Measurements from ENCODE around the gene FXN.
"Not testable (repeated sequence)": the region's sequence is repeated elsewhere in the genome, so short reads cannot be mapped to it uniquely, and the experiment has no call there.

FXN gene

GRCh38 chr9:69027355-69028097 is 8.0 kb upstream of the FXN start:
- peak; percentile 49 for DNase-seq

GRCh38 chr9:69028754-69029153 is 6.8 kb upstream of the FXN start:
- peak; percentile 58 for DNase-seq

- DNase-seq = no peak
These were observed 6.0 kb upstream of the FXN start for GRCh38 chr9:69029535-69029934.

- DNase-seq = no peak
These were observed 4.5 kb upstream of the FXN start for GRCh38 chr9:69030851-69031645.

GRCh38 chr9:69034071-69034470 is 1.5 kb upstream of the FXN start:
- DNase-seq = no peak

GRCh38 chr9:69036309-69036708 is 757 bp downstream of the FXN start:
- DNase-seq = no peak

- DNase-seq = peak; percentile 21
These were observed 1.2 kb downstream of the FXN start for GRCh38 chr9:69036799-69037198.

- DNase-seq = no peak
These were observed 5.1 kb downstream of the FXN start for GRCh38 chr9:69040646-69041045.

- DNase-seq = peak; percentile 29
These were observed 9.0 kb downstream of the FXN start for GRCh38 chr9:69044240-69045219.

- no peak for DNase-seq
These were observed 10.3 kb downstream of the FXN start for GRCh38 chr9:69045821-69046220.

- DNase-seq = no peak
These were observed 11.2 kb downstream of the FXN start for GRCh38 chr9:69046723-69047122.

- peak; percentile 71 for DNase-seq
These were observed 11.8 kb downstream of the FXN start for GRCh38 chr9:69047371-69047770.

- no peak for DNase-seq
These were observed 13.5 kb downstream of the FXN start for GRCh38 chr9:69049094-69049493.

- not testable (repeated sequence) for DNase-seq
These were observed 15.4 kb downstream of the FXN start for GRCh38 chr9:69050936-69051335.

- DNase-seq = no peak
These were observed 19.4 kb downstream of the FXN start for GRCh38 chr9:69054989-69055388.

- DNase-seq = peak; percentile 35
These were observed 20.8 kb downstream of the FXN start for GRCh38 chr9:69056191-69056815.

GRCh38 chr9:69058101-69058500 is 22.5 kb downstream of the FXN start:
- DNase-seq = no peak

GRCh38 chr9:69060766-69061165 is 25.2 kb downstream of the FXN start:
- DNase-seq = no peak

- DNase-seq = no peak
These were observed 26.6 kb downstream of the FXN start for GRCh38 chr9:69062195-69062594.

GRCh38 chr9:69063839-69064238 is 28.3 kb downstream of the FXN start:
- no peak for DNase-seq

GRCh38 chr9:69065660-69066059 is 30.1 kb downstream of the FXN start:
- DNase-seq = no peak

- no peak for DNase-seq
These were observed 31.4 kb downstream of the FXN start for GRCh38 chr9:69066955-69067354.

- DNase-seq = no peak
These were observed 34.6 kb downstream of the FXN start for GRCh38 chr9:69070201-69070600.

Data from MV-4-11 (cell line).